KOPT-K1 (cell line): ENCODE data around the gene C9orf78.

Source experiments
- H3K27ac ChIP-seq: fragments of 200-600 bp; sonication (generic); 2 replicates; pipeline ENCODE4 v1.5.1; 2016; ENCODE audit warnings: antibody characterized with exemption, mild to moderate bottlenecking, low read depth, low read length; ENCODE audit not compliant: poor library complexity, severe bottlenecking
- H3K36me3 ChIP-seq: fragments of 200-600 bp; sonication (generic); 2 replicates; pipeline ENCODE4 v1.5.1; 2017; ENCODE audit warnings: antibody characterized with exemption, mild to moderate bottlenecking, low read length, moderate library complexity; ENCODE audit not compliant: insufficient read depth
- H3K9me3 ChIP-seq: fragments of 200-600 bp; sonication (generic); 2 replicates; pipeline ENCODE4 v1.5.1; 2017; ENCODE audit warnings: antibody characterized with exemption, low read length, mild to moderate bottlenecking; ENCODE audit not compliant: insufficient read depth, poor library complexity, severe bottlenecking

The C9orf78 gene

DNA sequence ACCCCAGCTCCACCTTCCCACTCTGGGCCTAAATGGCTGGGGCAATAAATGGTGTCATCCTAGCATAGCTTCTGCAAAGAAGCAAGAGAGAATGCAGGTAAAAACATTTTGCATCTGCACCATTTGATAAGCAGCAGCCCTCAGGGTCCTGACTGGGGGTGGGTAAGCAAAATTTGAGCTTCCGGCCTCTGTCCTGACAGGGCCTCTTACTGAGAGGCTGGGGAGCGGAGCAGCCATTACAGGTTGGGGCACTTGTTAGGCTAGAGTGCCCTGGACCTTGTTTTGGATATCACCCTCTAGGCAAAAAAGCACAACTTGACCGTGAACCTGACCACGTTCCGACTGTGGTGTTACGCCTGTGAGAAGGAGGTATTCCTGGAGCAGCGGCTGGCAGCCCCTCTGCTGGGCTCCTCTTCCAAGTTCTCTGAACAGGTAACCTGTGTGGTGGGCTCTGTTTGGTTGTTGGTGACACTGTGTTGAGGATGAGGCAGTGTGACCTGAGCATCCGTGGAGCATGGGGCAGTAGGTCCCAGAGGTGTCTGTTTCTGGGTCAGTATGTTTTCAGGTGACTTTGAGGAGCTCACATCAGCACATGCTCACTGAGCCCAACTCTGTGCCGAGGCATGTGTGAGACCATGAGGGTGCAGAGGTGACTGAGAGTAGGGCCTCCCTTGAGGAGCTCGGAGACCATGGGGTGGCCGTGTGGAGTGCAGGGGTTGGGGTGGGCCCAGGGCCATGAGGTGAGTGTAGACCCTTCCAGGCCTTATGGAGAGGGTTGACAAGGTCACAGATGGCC lies 23.3 kb upstream of the C9orf78 start:
- H3K36me3 ChIP-seq = peaks cover 62% of the 10 kb centered on the region
- no peaks in the 10 kb centered on the region for H3K9me3 ChIP-seq
- H3K27ac ChIP-seq = no peak overlapping the region

DNA sequence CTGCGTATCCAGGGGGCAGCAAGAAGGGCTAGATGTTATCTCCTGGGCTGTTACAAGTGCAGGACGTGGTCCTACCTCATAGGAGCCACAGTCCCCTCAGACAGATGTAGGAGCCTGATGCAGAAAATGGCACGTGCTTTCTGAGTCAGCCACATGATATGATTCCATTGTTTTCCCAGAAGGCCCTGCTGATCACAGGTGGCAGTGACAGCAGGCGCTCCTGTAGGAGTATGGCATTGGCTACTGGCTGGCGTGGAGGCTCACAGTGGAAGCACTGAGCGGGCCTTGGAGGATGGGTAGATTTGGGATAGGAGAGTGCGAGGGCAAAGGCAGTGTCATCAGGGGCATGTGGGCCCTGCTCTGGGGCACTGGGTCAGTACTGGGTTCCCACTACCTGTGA lies 22.1 kb upstream of the C9orf78 start:
- Histone ChIP-seq H3K36me3 (peaks cover 73% of the 10 kb centered on the region), H3K27ac (no peak overlapping the region), H3K9me3 (no peaks in the 10 kb centered on the region)

DNA sequence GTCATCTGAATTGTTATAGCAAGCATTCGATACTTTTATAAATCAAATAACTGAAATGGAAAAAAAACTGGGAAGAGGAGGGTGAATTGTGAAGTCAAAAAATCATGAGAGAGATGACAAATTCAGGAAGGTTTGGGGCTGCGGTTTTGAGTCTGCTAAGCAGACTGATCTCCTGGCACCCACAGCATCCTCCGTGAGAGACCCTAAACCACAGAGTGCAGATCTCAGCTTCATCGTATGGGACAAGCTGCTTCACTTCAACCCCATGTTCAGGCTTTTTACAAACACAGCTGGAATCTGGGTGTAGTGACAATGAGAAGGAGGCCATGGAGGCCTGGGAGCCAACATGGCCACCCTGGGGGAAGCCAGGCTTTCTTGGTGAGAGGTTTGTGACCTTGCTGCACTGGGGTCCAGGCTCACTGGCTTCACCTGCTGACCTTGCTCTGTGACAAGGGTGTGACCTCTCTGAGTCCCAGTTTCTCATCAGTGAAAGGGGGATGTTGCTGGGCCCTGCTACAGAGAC lies 19.6 kb upstream of the C9orf78 start:
- Histone ChIP-seq H3K27ac (no peak overlapping the region), H3K9me3 (no peaks in the 10 kb centered on the region), H3K36me3 (peaks cover 85% of the 10 kb centered on the region)

DNA sequence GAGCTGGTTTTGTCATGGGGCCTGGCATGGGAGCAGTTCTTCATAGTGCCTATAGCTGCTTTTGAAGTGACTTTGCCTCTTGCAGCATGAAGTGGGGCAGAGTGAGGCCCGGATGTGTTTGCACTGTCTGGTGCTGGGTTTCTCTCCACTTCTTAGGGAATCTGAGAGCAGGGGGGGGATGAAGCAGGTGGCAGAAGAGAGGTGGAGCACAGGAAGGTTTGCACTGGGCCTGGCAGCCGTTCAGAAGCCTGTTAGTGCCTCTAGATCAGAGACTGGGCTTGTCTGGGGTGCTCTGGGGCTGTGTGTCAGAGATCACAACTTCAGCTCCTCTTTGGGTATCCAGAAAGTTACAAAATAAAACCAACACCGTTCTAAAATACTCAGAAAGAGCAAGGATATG lies 18.5 kb upstream of the C9orf78 start:
- no peak overlapping the region for H3K27ac ChIP-seq
- peaks cover 91% of the 10 kb centered on the region for H3K36me3 ChIP-seq
- no peaks in the 10 kb centered on the region for H3K9me3 ChIP-seq

DNA sequence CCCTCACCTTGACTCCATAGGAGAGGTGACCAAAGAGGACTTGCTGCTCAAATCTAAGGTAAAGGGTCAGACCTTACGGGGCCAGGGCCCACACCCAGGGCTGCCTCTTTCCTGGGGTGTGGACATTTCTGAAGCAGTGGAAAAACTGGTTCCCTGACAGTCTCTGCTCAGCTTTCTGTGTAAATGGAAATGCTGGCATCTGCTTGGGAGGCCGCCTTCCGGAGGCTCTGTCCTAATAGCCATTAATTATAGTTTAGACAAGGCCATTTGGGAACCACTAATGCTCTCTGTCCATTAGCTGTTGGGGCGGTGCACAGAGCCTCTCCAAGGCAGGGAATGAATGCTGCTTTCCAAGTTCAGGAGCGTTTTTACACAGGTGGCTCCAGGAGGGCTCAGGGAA lies 17.5 kb upstream of the C9orf78 start:
- Histone ChIP-seq H3K27ac (no peak overlapping the region), H3K36me3 (peaks cover 87% of the 10 kb centered on the region), H3K9me3 (no peaks in the 10 kb centered on the region)

DNA sequence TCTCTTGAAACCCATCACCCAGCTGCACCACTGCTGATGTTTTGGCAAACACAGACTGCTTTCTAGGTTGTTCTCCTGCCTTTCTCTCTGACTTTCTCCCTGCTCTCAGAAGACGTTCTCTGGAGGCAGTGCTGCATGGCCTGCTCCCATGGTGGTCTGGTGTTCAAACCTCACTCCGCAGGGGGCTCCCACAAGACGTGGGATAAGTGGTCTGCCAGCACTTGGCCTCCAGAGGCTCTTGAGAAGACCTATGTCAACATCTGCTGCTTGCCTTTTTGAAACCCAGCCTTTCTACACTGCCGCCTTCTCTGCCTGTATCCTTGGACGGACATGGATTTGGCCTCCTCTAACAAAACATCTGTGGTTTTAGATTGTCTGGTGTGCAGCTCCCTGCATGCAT lies 16.7 kb upstream of the C9orf78 start:
- no peak overlapping the region for H3K27ac ChIP-seq
- H3K9me3 ChIP-seq = no peaks in the 10 kb centered on the region
- H3K36me3 ChIP-seq = peaks cover 80% of the 10 kb centered on the region

DNA sequence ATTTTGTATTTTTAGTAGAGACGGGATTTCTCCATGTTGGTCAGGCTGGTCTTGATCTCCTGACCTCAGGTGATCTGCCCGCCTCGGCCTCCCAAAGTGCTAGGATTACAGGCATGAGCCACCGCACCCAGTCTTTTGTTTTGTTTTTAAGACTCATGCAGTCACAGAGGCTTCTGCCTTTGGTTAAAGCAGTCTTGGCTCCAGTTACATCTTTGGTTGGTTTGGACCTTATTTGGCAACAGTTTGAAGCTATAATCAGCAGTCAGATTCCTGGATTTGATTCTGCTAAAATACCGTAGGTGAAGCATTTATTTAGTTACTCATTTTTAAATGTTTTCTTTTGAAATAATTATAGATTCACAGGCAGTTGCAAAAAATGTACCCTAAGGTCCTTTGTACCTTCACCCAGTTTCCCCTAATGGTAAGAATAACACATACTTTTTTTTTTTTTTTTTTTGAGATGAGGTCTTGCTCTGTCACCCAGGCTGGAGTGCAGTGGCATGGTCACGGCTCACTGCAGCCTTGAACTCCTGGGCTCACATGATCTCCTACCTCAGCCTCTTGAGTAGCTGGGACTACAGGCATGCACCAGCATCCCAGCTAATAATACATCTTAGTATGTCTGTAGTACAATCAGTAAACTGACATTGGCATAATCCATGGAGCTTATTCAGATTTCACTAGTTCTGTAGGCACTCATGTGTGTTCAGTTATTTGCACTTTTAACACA lies 15.9 kb upstream of the C9orf78 start:
- peaks cover 72% of the 10 kb centered on the region for H3K36me3 ChIP-seq
- peak overlapping the region; percentile 29 for H3K27ac ChIP-seq
- no peaks in the 10 kb centered on the region for H3K9me3 ChIP-seq

DNA sequence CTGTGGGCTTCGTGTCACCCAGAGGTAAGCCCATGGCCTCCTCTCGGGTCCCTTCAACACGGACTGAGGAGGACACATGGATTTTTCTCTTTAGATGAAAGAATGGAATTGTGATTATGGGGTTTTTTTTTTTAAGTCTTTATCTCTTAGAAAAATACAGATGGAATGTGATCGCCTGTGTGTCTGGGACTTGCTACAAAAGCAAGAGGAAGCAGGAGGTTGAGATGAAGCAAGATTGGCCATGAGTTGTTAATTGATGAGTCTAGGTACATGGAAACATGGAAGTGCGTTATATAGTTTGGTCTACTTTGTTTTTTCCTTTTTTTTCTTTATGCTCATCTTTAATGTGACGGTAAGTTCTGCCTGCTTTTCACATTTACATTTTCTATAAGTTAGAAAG lies 14.8 kb upstream of the C9orf78 start:
- Histone ChIP-seq H3K9me3 (no peaks in the 10 kb centered on the region), H3K27ac (peak overlapping the region; percentile 29), H3K36me3 (peaks cover 64% of the 10 kb centered on the region)

DNA sequence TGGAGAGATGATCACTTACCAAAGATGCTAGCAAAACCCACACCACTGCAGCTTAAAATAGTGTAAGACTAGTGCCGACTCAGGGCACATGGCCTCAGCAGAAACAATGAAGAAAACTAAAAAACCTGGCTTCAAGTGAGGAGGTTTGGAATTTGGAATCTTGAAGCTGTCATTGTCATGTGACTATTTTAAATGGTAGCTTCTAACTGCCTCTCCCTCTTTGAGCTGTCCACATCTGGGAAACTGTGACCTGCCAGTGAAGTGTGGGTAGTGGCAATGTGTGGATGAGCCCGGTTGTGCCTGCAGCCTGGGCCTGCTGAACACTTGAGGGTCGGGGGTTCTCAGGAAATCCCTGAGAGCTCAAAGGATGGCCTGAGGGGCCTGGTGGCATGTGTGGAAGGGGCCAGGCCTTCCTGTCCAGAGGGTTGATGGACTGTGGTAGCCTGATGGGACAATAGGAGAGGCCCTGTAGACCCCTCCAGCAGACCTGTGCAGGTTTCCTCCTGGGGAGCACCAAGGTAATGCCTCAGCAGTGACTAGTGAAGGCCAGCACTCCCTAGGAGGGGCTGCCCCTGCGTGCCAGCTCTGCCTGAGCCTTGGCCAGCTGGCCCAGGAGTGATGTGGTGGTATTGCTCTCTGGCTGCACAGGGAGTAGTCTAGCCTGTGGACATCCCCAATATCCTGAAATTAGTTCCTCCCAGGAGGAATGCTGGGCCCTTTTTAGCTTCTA lies 13.8 kb upstream of the C9orf78 start:
- H3K9me3 ChIP-seq = no peaks in the 10 kb centered on the region
- peak overlapping the region; percentile 54 for H3K27ac ChIP-seq
- peaks cover 60% of the 10 kb centered on the region for H3K36me3 ChIP-seq

DNA sequence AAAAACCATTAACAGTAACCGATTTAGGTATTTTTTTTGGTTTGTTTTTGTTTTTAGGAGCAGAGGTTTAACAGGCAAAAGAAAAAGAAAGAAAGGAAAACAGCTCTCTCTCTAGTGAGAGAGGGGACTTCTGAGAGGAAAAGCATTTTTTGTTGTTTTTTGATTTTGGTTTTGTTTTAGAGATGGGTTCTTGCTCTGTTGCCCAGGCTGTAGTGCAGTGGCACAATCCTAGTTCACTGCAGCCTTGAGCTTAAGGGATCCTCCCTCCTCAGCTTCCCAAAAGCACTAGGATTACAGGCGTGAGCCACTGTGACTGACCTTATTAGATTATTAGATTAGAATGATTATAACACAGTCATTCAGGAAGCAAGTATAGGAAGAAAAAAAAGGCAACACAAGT lies 10.3 kb upstream of the C9orf78 start:
- H3K9me3 ChIP-seq = no peaks in the 10 kb centered on the region
- peaks cover 51% of the 10 kb centered on the region for H3K36me3 ChIP-seq
- H3K27ac ChIP-seq = peak overlapping the region; percentile 49

DNA sequence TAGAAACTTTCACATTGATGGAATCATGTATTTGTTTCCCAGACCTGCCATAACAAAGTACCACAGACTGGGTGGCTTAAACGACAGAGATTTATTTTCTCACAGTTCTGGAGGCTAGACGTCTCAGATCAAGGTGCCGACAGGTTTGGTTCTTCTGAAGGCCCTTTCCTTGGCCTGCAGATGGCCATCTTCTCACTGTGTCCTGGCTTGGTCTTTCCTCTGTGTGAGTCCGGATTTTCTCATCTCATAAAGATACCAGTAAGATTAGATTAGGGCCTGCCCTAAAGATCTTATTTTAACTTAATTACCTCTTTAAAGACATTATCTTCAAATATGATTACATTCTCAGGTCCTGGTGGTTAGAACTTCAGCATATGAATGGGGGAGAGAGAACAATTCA lies 6.0 kb upstream of the C9orf78 start:
- Histone ChIP-seq H3K9me3 (no peaks in the 10 kb centered on the region), H3K27ac (peak overlapping the region; percentile 20), H3K36me3 (peaks cover 47% of the 10 kb centered on the region)

DNA sequence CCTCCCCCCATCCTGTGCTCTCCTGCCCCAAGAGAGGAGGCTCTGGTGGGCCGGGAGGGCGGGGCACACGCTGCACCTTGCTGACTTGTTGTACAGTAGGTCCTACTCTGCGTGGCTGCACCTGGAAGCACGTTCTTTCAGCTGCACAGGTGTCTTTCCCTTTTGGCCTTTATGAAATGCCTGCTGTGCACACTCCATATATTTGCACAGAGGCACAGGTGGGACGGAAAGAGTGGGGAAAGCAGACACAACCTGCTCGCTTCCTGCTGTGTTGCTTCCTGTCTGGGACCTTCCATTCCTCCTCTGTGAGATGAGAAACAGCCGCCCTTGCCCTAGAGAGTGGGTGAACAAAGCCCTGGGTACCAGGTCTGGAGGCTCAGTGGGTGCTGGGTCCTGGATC lies 5.0 kb upstream of the C9orf78 start:
- H3K9me3 ChIP-seq = no peaks in the 10 kb centered on the region
- H3K27ac ChIP-seq = peak overlapping the region; percentile 89
- peaks cover 47% of the 10 kb centered on the region for H3K36me3 ChIP-seq

DNA sequence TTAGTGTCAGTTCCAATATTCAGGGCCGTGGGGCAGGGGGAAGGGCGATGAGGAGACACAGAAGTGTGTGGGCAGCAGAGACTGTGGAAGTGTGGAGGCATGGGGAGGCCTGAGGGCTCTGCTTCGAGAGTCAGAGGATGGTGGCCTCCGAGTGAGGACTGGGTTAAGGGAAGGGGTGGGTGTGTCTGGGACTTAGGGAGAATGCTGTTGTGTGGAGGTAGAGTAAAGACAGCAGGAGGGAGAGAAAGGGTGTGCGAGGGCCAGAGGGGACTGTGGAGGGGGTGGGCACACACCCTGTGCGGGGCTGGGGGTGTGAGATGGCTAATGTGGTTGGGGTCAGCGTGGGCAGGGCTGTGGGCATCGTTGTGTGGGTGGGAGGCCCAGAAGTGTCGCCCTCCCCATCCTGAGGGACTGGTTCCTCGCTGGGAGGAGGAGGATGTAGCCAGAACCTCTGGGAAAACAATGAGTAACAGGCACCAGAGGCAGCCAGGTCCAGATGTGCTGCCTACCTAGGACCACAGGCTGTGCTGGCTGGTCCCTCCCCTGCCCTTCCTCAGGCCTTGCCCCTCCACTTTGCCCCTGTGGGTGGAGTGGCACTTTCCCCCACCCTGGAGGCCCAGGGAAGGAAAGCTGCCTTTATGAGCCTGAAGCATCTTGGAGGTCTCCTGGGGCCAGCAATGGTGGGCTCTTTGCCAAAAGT lies 4.4 kb upstream of the C9orf78 start:
- Histone ChIP-seq H3K27ac (peak overlapping the region; percentile 89), H3K9me3 (no peaks in the 10 kb centered on the region), H3K36me3 (peaks cover 47% of the 10 kb centered on the region)

DNA sequence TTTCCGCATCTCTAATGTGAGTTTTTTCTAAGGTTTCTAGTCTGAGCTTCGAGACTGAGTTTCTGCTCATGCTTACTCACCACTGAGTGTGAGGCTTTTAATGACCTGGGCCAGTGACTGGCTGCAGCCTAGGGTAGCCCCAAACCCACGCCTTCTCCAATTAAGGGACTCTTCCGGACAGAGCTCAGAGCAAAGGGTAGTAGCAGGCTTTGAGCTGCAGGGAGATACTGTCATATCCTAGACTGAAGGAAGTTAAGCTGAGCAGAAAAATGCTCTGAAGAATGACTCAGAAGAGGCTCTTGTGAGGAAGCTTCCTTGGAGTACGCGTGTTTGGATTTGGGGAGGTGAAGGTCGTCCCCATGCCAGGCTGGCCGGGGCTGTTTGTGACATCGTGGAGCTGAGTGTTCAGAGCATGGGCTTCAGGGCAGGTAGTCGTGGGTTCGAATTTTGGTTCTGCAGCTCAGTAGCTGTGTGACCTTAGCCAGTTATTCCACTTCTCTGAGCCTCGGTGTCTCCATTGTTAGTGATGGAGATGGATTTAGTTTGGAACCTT lies 3.7 kb upstream of the C9orf78 start:
- Histone ChIP-seq H3K9me3 (no peaks in the 10 kb centered on the region), H3K27ac (peak overlapping the region; percentile 89)

More for the DNA sequence above, 3.7 kb upstream of the C9orf78 start:
- peaks cover 47% of the 10 kb centered on the region for H3K36me3 ChIP-seq
